Measurements from ENCODE around the gene LRRC8D. TPM values are rescaled to one million over a fixed set of nuclear protein-coding genes. Genes with fewer than 3 reads are reported as not detected.

The LRRC8D gene
- total and polyA plus RNA-seq, 2 of the 4 experiments (the other 2 are of a cell fraction) = 34.1 to 35.3 TPM

GRCh38 chr1:89877756-89878155, 56.9 kb downstream of the LRRC8D start:
- no peak for DNase-seq
- Histone ChIP-seq H3K4me2 (ENCODE audit: low read depth, low read length) (no peak overlapping the region), H2BK15ac (ENCODE audit: low read depth, low read length) (no peak overlapping the region), H2AFZ (replicated peaks; ENCODE audit: low read length, poor library complexity) (no peak overlapping the region), H3K27ac (ENCODE audit: insufficient read depth, low read length) (no peak overlapping the region), H3K79me1 (ENCODE audit: low read depth in 1 of 2, low read length in 2 of 2) (peaks cover 18 to 44% of the 10 kb centered on the region in 2 experiments), H3K23ac (ENCODE audit: low read depth, low read length) (no peak overlapping the region), H3K9ac (ENCODE audit: low read depth, low read length) (no peak overlapping the region), H3K36me3 (ENCODE audit: control insufficient read depth, insufficient read depth, low read length) (peaks cover 3% of the 10 kb centered on the region; the same call in 1 of the 2 replicates), H2BK5ac (ENCODE audit: low read depth, low read length, poor library complexity, severe bottlenecking) (no peak overlapping the region), H3K56ac (ENCODE audit: extremely low read depth, insufficient read depth, low read length) (no peak overlapping the region), H3K14ac (replicated peaks; ENCODE audit: low read depth, low read length) (no peak overlapping the region), H4K91ac (ENCODE audit: insufficient read depth, low read depth, low read length) (no peak overlapping the region), H4K20me1 (ENCODE audit: insufficient read depth, low read length) (no peaks in the 10 kb centered on the region), H4K5ac (ENCODE audit: low read depth, low read length) (no peak overlapping the region), H3K18ac (ENCODE audit: low read depth, low read length) (no peak overlapping the region), H3K9me1 (ENCODE audit: insufficient read depth, low read length) (no peaks in the 10 kb centered on the region), H3K4me3 (ENCODE audit: insufficient read depth, low read depth, low read length) (no peak overlapping the region), H3K4me1 (ENCODE audit: control insufficient read depth, insufficient read depth, low read length) (no peaks in the 10 kb centered on the region), H3K9me3 (ENCODE audit: control insufficient read depth, insufficient read depth, low read length) (peaks cover 7% of the 10 kb centered on the region), H2BK120ac (ENCODE audit: low read depth, low read length) (no peak overlapping the region), H2AK9ac (replicated peaks; ENCODE audit: low read depth, low read length, poor library complexity) (no peak overlapping the region), H2AK5ac (ENCODE audit: low read depth, low read length) (no peak overlapping the region), H4K8ac (ENCODE audit: low read depth in 2 of 2, low read length in 2 of 2) (no peak overlapping the region), H2BK20ac (ENCODE audit: low read depth, low read length) (no peak overlapping the region), H3K27me3 (ENCODE audit: control insufficient read depth, insufficient read depth, low read length) (no peaks in the 10 kb centered on the region), H3K4ac (ENCODE audit: low read depth, low read length) (no peak overlapping the region)
- intact Hi-C loops (cut with micrococcal nuclease) = no loop called here
- in situ Hi-C loops (cut with MboI; ENCODE audit: low sequenced_read_pairs) = no loop called here
- TF ChIP-seq ELK1 (IDR thresholded peaks at IDR 0.05; ENCODE audit: borderline replicate concordance, low read depth, low read length) = no peak
- TF ChIP-seq RAD21 (IDR thresholded peaks at IDR 0.05; ENCODE audit: low read length) = no peak
- no peak for TF ChIP-seq CHD1 (IDR thresholded peaks at IDR 0.05; ENCODE audit: low read depth, low read length)
- no peak for TF ChIP-seq SMC3 (IDR thresholded peaks at IDR 0.05; ENCODE audit: low read depth, low read length)
- TF ChIP-seq USF2 (IDR thresholded peaks at IDR 0.05; ENCODE audit: low read depth, low read length) = no peak
- TF ChIP-seq CEBPB (IDR thresholded peaks at IDR 0.05; ENCODE audit: low read depth, low read length) = no peak
- TF ChIP-seq FOS (IDR thresholded peaks at IDR 0.05; ENCODE audit: low read depth, low read length) = no peak
- TF ChIP-seq POLR2A (IDR thresholded peaks at IDR 0.05; ENCODE audit: low read depth, low read length) = no peak
- WGBS, 2 experiments (ENCODE audit: extremely low coverage in 2 of 2, insufficient read length in 1 of 2) = no CpG with 5 or more reads among the region's 2 CpGs
- CTCF ChIA-PET = no interaction called here
- dilution Hi-C loops (cut with HindIII; ENCODE audit: low sequenced_read_pairs, unreplicated experiment) = no loop called here
- ATAC-seq (ENCODE audit: low read depth) = no peak
- POLR2A ChIA-PET (ENCODE audit: unreplicated experiment) = no interaction called here
- BruUV-seq (replicated peaks) = no TSS peak
